Hematopoietic multipotent progenitor cell treated with erythropoietin and hydrocortisone succinate and interleukin-3 and kit ligand, for 17 days (in vitro differentiated cells): ENCODE data around the gene CD209.
"Not testable (repeated sequence)": the region's sequence is repeated elsewhere in the genome, so short reads cannot be mapped to it uniquely, and the experiment has no call there.

Source experiments
- DNase-seq: peaks from one replicate; pipeline ENCODE4 v3.0.0-alpha.2; 2015; ENCODE audit warnings: low spot score

The CD209 gene

GRCh38 chr19:7769171-7769570 lies 21.8 kb upstream of the CD209 start:
- no peak for DNase-seq

- DNase-seq: no peak
Observed at GRCh38 chr19:7767487-7767886, 20.2 kb upstream of the CD209 start.

DNA sequence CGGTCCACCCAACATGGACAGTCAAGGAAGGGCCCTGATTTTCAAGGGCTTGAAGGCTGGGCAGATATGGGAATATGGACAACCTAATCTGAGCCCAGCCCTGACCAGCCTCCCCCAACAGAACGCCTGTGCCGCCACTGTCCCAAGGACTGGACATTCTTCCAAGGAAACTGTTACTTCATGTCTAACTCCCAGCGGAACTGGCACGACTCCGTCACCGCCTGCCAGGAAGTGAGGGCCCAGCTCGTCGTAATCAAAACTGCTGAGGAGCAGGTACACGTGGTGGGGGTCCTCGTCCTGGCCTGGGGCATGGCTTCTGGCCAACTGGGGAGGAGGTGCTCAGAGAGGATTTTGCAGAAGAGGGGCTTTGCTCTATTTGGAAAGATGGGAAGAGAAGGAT lies 19.2 kb upstream of the CD209 start:
- DNase-seq: no peak

- not testable (repeated sequence) for DNase-seq
Observed at GRCh38 chr19:7765043-7765442, 17.7 kb upstream of the CD209 start.

GRCh38 chr19:7764157-7764556 lies 16.8 kb upstream of the CD209 start:
- DNase-seq: not testable (repeated sequence)

GRCh38 chr19:7763696-7764095 lies 16.4 kb upstream of the CD209 start:
- DNase-seq: no peak

DNA sequence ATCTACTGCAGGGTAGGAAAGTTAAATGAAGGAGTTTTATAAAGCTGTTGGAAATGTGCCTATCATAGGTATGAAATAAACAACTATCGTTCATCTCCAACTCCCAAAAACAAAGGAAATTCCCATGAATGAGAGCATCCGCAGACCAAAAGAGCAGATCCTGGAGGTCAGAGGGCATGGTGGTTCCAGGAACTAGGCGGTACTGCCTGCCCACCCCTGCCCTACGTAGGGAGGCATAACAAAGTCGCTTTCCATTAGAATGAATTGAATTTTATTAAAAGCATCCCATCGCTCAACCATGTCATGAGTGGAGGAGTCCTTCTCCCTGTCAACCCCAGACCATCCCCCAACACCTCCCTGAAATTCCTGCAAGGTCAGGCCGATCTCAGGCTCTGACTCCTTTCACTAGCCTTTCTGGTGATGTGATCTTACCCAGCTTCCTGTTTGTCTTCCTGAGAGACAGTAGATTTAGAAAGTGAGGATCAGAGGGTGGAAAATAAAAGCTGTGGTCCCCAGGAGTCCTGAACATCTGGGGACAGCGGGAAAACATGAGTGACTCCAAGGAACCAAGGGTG lies 15.5 kb upstream of the CD209 start, which contains the start of gene CLEC4M:
Gene CLEC4M (plus strand): TSS at position 525 of the 575 bp plus-strand sequence. CDS start 24 bp downstream, at position 549.
- no peak for DNase-seq

DNA sequence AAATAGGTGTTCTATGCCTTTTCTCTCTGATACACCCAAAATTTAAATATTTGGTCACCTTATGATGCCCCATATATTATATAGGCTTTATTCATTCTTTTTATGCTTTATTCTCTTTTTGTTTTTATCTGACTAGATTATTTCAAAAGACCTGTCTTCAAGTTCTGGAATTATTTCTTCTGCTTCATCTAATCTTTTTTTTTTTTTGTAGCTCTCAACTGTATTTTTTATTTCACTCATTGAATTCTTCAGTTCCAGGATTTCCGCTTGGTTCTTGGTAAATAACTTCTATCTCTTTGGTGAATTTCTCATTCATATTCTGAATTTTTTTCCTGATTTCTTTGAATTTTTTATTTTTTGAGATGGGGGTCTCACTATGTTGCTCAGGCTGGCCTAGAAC lies 11.8 kb upstream of the CD209 start:
- no peak for DNase-seq

GRCh38 chr19:7757358-7757757 lies 10.0 kb upstream of the CD209 start:
- DNase-seq: no peak

DNA sequence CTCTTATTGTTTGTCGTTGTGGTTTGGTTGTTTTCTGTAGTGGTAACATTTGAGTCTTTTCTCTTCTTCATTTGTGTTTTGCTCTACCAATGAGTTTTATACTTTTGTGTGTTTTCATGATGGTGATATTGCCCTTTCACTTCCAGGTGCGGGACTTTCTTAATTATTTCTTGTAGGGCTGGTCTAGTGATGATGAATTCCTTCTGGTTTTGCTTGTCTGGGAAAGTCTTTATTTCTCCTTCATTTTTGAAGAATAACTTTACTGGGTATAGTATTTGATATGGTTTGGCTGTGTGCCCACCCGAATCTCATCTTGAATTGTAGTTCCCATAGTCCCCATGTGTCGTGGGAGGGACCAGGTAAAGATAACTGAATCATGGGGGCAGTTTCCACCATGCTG lies 8.9 kb upstream of the CD209 start:
- no peak for DNase-seq

- no peak for DNase-seq
Observed at GRCh38 chr19:7751157-7751783, 3.9 kb upstream of the CD209 start.

DNA sequence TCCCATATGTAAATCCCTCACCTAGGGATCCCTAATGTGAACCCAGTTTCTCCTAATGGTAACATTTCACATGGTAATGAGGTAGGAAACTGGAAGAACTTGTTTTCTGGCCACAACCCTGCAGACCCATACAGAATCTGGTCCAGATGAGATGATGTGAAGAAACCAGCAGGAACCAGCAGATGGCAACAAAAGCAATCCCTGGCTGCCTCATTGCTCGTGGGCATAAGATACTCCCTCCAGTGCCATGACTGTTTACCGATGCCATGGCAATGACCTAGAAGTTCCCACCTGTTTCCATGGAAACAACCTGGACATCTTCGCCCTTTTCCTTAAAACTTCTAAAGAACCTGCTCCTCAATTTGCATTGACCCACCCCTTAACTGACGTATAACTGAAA lies 1.4 kb upstream of the CD209 start:
- DNase-seq: no peak

DNA sequence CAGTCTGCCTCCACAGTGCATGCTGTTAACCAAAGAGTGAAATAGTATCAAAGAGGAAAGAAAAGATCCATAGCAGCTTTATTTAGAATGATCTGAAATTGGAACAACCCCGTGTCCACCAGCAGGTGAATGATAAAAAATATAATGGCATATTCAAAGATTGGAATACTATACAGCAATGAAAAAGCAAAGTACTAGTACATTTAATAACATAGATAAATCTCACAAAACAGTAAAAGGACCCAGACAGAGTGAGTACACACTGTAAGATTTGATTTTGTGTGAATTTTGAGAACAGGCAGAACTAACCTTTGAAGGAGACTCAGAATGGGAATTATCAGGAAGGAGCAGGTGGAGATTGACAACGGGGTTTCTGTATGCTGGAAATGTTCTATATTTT lies 837 bp upstream of the CD209 start:
- DNase-seq: no peak

- not testable (repeated sequence) for DNase-seq
Observed at GRCh38 chr19:7746306-7746705, 1.0 kb downstream of the CD209 start.

DNA sequence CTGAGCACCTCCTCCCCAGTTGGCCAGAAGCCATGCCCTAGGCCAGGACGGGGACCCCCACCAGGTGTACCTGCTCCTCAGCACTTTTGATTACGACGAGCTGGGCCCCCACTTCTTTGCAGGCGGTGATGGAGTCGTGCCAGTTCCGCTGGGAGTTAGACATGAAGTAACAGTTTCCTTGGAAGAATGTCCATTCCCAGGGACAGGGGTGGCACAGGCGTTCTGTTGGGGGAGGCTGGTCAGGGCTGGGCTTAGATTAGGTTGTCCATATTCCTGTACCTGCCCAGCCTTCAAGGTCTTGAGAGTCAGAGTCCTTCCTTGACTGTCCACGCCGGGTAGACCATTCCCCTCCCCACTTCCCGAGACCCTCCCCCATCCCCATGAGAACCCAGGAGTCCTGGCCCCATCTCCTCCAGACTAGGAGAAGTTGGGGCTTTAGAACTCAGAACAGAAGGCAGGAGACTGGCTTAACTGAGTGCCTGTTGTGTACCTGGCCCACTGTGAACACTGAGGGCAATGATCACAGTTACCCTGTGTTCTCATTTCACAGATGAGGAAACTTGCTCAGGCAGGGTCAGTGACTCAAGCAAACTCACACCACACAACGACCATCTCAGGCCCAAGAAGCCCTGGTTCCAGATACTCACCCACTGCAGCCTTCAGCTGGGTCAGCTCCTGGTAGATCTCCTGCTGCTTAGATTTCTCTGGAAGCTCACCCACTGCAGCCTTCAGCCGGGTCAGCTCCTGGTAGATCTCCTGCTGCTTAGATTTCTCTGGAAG lies 2.3 kb downstream of the CD209 start:
- DNase-seq: no peak

- DNase-seq: no peak
Observed at GRCh38 chr19:7744199-7744786, 3.0 kb downstream of the CD209 start.

GRCh38 chr19:7743425-7743841 lies 3.9 kb downstream of the CD209 start:
- no peak for DNase-seq

DNA sequence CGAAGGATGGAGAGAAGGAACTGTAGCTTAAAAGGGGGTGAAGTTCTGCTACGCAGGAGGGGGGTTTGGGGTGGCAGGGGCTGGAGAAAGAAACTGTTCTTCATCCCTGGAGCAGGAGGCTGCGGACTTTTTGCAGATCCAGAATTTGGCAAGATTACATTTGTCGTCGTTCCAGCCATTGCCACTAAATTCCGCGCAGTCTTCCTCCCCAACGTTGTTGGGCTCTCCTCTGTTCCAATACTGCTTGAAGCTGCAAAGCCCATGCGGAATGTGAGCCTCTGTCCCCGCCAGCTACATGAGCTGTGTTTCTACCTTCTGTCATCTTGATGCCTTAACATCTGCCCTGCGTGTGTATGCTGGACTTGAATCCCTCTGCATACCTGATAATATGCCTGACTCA lies 4.3 kb downstream of the CD209 start:
- no peak for DNase-seq

DNA sequence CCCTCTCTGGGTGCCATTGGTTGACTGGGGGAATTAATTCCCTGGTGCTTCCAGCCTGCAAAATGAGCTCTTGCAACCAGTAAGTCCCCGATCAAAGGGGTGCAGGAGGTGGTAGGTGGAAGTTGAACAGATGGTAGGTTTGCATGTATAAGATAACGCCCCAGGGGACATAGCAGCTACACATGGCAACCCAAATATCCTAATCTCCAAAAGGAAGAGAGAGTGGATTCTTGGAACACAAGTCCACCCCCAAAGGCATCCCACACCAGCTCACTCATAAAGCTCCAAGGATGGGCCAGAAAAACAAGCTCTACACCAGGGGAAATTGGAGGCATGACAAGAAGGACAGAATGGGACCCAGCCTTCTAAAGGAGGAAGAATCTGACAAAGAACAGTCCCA lies 4.8 kb downstream of the CD209 start:
- DNase-seq: no peak

- DNase-seq: no peak
Observed at GRCh38 chr19:7740682-7741054, 6.7 kb downstream of the CD209 start.

GRCh38 chr19:7739801-7740681 lies 7.3 kb downstream of the CD209 start:
- no peak for DNase-seq

DNA sequence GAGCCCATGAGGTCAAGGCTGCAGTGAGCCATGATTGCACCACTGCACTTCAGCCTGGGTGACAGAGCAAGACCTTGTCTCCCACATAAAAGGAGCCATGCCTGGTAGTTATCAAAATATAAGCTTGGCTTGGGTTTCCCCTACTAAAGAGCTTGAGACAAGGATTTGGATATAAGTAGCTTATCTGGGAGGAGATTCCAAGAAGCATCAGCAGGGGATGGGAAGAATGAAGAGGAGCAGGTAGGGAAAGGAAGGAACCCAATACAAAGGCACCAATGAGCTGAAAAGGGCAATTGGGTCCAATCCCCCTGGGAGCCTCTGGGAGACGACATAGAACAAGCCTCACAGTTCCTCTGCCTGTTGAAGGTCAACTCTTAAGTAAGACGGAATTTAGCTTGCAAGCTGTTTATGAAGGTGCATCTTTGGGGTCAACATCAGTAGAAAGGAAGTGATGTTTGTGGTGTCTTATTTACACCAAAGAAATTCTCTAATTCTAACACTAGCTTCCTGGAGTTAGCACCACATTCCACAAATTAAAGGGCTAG lies 8.1 kb downstream of the CD209 start:
- DNase-seq: no peak
